ENCODE results near the gene PCMTD2.
"Not testable (repeated sequence)": the region's sequence is repeated elsewhere in the genome, so short reads cannot be mapped to it uniquely, and the experiment has no call there.

The PCMTD2 gene

GRCh38 chr20:64286447-64287263, 31.1 kb downstream of the PCMTD2 start:
- not testable (repeated sequence) for DNase-seq (ENCODE audit: low spot score)

GRCh38 chr20:64287264-64287590, 31.7 kb downstream of the PCMTD2 start:
- DNase-seq (ENCODE audit: low spot score) = not testable (repeated sequence)

GRCh38 chr20:64292167-64292566, 36.6 kb downstream of the PCMTD2 start:
- not testable (repeated sequence) for DNase-seq (ENCODE audit: low spot score)

- not testable (repeated sequence) for DNase-seq (ENCODE audit: low spot score)
Observed at GRCh38 chr20:64303086-64303485, 47.5 kb downstream of the PCMTD2 start.

- not testable (repeated sequence) for DNase-seq (ENCODE audit: low spot score)
Observed at GRCh38 chr20:64313761-64314160, 58.2 kb downstream of the PCMTD2 start.

GRCh38 chr20:64315381-64315780, 59.8 kb downstream of the PCMTD2 start:
- DNase-seq (ENCODE audit: low spot score) = not testable (repeated sequence)

- not testable (repeated sequence) for DNase-seq (ENCODE audit: low spot score)
Observed at GRCh38 chr20:64315884-64316283, 60.3 kb downstream of the PCMTD2 start.

- peak; percentile 29 for DNase-seq (ENCODE audit: low spot score)
Observed at GRCh38 chr20:64316415-64317083, 61.0 kb downstream of the PCMTD2 start.

- DNase-seq (ENCODE audit: low spot score) = not testable (repeated sequence)
Observed at GRCh38 chr20:64317331-64317730, 61.8 kb downstream of the PCMTD2 start.

- DNase-seq (ENCODE audit: low spot score) = not testable (repeated sequence)
Observed at GRCh38 chr20:64318056-64318455, 62.5 kb downstream of the PCMTD2 start.

GRCh38 chr20:64322031-64322789, 66.7 kb downstream of the PCMTD2 start:
- DNase-seq (ENCODE audit: low spot score) = not testable (repeated sequence)

Measured in hematopoietic multipotent progenitor cell treated with erythropoietin and hydrocortisone succinate and interleukin-3 and kit ligand, for 17 days (in vitro differentiated cells).